A172 (cell line): ENCODE results near the gene LY9. TPM values are rescaled to one million over a fixed set of nuclear protein-coding genes. Genes with fewer than 3 reads are reported as not detected.
A peak's percentile ranks its signal among the peaks of the same experiment; 100 is the strongest.
"Not testable (repeated sequence)": the region's sequence is repeated elsewhere in the genome, so short reads cannot be mapped to it uniquely, and the experiment has no call there.

Source experiments
- DNase-seq: peaks from one replicate; pipeline ENCODE4 v3.0.0-alpha.2; 2015; ENCODE audit warnings: low spot score
- total RNA-seq: library from RNA; depleted of rRNA; stranded (reverse); fragments of >200 nt; shearing (Covaris generic); gene quantifications from 2 replicates; pipeline ENCODE4 v1.2.3, GENCODE V29; 2014

Gene LY9
- total RNA-seq, 1 experiment from 2014 or later: not detected

DNA sequence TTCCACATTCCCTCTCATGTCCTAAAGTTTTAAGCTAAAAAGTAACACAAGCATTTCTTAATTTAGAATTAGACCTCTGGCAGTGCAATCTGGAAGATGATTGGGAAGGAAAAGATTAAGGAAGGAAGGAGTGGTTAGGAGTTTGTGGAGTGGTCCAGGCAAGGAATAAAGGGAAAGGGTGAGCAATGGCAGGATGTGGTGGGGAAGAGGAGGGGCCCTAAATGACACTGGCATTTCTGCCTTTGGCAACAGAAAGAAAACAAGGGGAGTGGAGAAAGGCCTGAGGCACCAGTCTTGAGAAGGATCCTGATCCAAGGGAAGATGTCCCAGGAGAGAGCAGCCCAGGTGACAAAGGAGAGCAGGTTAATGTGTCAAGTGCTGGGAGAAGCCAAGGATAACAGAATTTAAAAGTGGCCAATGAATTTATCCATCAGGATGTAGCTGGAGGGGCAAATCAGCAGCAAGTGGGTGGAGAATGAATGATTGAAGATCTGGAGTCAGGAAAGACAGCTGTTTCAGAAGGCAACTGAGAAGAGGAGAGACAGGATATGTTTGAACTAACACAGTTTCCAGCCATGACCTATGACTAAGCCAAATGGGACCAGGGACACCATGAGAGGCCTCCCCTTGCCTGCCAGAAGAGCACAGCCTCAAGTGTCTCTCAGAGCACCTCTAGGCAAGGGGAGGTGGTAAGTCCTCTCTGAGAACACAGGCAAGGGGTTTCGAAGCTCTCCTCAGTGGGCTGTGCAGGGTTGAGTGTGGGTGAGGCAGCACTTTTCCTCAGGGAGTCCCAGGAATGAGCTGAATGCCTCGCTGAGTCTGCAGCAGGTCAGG lies 20.9 kb upstream of the LY9 start:
- DNase-seq: peak; percentile 57

- DNase-seq: no peak
Observed at GRCh38 chr1:160776178-160776577, 19.8 kb upstream of the LY9 start.

- DNase-seq: peak; percentile 57
Observed at GRCh38 chr1:160777486-160778089, 18.4 kb upstream of the LY9 start.

- no peak for DNase-seq
Observed at GRCh38 chr1:160778976-160779375, 17.0 kb upstream of the LY9 start.

DNA sequence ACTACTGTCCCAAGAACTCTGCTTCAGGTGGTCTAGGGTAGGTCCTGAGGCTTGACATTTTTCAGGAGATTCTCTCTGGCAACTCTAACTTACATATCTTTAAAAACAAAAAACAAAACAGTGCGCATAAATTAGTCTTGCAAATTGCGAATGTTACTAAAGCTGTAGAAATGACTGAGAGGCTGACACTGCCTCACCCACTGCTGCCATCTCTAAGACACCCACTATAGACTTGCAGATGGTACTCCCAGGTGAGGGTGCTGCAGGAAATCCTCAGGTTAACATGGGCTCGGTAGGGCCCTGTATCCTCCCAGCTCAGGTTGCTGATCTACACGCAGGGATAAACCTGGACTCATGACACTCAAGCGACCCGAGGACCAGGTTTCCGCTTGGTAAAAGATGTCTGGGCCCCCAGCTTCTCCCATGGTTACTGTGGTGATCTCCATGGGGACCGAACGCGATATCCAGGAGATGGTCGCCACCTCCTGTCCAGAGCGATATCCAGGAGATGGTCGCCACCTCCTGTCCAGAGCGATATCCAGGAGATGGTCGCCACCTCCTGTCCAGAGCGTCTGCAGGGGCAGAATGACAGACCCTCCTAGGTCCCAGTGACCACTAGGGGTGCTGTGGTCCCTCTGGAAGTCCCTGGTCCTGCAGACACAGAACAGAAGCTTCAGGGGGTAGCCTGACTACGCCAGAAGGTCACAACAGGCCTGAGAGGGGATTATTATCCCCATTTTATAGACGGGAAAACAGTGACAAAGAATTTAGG lies 16.2 kb upstream of the LY9 start:
- DNase-seq: peak; percentile 56

DNA sequence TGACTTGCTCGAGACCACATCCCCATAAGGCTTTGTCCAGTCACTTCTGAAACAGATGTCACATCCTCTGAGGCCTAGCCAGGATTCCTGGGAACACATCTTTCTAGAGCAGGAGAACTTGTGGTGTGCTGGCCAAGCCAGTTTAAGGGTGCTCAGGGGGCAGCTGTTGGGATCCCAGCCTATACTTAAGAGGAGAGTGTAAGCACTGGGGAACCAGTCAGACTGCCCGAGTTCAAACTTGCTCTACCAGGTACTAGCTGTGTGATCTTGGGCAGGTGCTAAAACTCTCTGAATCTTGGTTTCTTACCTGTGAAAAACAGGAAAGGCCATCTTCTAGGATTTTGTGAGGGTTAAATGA lies 15.6 kb upstream of the LY9 start:
- DNase-seq: no peak

DNA sequence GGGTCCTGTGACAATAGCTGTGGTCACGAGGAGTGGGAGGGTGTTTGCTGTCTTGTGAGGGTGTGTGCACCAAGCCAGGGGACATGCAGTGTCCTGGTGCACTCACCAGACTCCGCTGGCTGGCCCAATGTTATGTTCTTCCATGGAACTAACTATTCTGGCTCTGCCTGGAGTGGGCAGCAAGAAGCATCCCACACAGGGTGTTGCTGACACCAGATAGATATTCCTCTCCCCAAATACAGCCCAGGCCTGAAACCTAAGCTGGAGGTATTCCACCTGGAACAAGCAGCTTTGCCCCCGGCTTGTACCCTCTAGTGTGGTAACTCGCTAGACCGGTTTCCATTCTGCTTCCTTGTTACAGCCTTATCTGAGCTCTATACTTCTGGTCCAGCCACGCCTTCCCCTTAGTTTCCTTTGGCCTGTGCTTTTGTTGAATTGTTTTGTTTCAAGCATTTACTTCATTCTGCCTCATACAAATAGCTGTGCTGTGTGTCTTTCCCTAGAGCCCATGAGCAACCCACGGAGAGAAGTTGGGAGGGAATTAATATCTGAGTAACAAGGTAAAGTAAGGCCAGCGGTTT lies 14.7 kb upstream of the LY9 start:
- DNase-seq: no peak

- no peak for DNase-seq
Observed at GRCh38 chr1:160781914-160782689, 13.9 kb upstream of the LY9 start.

- DNase-seq: not testable (repeated sequence)
Observed at GRCh38 chr1:160782988-160783765, 12.8 kb upstream of the LY9 start.

DNA sequence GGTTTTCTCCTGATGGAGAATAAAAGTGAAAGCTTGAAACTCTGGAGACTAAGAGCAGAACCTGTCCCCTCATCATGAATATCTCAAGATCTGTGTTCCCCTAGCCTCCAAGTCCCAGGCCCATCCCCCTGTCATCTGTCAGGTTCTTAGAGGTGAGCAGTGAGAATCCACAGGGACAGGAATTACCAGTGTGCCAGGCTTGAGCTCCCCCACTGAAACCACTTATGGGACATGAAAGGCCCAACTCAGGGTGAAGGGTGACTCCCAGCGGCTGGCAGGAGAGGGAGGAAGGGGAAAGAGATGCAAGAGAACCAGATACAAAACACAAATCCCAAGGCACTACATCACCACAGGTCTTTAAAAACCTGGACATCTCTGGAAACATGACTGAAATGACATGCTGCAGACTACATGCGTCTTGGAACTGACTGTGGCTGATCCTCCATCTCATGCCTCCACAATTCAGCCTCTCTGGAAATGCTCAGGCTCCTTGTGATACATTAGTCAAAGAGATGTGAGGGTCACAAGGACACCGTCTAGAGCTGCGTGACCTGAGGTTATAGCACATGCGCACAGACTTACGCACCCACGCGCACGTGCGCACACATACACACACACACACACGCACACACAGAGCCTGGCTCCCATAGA lies 6.8 kb upstream of the LY9 start:
- no peak for DNase-seq

- no peak for DNase-seq
Observed at GRCh38 chr1:160789702-160790611, 6.0 kb upstream of the LY9 start.

- DNase-seq: no peak
Observed at GRCh38 chr1:160794376-160794775, 1.6 kb upstream of the LY9 start.

DNA sequence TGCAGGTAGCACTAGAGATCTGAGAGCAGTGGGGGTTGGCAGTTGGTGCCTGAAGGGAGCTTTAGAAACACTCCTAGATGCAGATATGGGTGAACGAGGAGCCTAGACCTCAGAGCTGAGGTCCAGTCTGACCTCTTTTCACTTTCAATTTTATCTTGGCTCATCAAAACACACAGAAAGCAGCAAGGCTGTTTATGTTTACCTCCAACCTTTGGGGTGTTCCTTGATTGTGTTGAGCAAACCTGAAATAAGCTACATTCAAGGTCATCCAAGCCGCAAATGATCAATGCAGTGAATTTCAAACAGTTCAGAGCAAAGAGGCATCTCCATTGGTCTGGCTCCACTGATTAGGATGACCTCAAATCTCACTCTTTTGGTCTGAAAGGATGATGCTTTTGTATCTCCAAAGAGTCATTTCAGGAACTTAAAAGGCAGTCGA lies 1.3 kb downstream of the LY9 start:
- no peak for DNase-seq

DNA sequence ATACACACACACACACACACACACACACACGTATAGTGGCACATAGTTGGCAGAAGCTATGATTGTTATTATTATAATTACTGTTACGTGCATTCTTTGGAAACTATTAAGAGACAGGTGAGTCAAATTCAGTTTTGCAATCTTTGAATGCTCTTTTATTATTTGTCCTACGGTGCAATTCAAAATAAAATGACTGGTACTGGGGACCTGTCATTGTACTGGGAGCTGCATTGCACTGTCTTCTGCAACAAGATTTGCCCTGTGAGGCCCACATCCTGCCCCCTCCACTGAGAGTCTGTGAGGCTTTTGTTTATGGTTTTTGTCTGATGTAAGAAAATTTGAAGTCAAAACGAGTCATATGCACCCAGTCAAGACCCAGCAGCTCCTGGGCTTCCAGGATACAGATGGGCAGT lies 1.9 kb downstream of the LY9 start:
- DNase-seq: no peak

DNA sequence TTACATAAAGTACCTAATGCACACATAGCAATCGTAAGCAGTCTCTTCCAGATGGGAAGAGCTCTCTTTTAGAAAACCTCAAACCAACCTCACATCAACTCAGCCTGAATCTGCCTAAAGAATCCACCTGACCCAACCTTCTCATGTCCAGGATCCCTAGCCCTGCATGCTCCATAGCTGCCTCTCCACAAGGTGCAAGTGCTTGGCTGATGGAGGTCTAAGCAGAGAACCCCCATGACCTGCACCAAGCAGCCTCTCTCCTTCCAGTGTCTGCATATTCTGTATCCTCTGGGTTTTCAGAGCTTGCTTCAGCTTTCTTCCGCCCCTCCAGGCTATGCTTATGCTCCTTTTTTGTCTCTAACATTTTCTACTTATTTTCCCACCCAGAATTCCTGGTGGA lies 2.5 kb downstream of the LY9 start:
- DNase-seq: no peak

DNA sequence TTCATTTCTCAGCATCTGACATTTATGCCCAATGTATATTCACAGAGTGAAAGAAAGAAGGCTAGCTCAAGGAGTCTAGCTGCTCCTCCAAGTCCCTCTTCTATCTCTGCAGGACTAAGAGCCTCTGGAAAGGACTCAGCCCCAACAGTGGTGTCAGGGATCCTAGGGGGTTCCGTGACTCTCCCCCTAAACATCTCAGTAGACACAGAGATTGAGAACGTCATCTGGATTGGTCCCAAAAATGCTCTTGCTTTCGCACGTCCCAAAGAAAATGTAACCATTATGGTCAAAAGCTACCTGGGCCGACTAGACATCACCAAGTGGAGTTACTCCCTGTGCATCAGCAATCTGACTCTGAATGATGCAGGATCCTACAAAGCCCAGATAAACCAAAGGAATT lies 3.7 kb downstream of the LY9 start:
- no peak for DNase-seq

DNA sequence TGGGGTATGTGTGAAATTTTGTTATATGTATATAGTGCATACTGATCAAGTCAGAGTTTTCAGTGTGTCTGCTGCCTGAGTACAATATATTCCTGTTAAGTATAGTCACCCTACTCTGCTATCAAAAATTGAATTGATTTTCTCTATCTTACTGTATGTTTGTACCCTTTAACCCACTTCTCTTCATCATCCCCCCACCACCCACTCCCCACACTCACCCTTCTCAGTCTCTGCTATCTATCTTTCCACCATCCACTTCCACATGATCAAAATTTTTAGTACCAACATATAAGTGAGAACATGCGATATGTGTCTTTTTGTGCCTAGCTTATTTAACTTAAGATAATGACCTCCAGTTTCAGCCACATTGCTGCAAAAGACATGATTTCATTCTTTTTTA lies 4.2 kb downstream of the LY9 start:
- no peak for DNase-seq

DNA sequence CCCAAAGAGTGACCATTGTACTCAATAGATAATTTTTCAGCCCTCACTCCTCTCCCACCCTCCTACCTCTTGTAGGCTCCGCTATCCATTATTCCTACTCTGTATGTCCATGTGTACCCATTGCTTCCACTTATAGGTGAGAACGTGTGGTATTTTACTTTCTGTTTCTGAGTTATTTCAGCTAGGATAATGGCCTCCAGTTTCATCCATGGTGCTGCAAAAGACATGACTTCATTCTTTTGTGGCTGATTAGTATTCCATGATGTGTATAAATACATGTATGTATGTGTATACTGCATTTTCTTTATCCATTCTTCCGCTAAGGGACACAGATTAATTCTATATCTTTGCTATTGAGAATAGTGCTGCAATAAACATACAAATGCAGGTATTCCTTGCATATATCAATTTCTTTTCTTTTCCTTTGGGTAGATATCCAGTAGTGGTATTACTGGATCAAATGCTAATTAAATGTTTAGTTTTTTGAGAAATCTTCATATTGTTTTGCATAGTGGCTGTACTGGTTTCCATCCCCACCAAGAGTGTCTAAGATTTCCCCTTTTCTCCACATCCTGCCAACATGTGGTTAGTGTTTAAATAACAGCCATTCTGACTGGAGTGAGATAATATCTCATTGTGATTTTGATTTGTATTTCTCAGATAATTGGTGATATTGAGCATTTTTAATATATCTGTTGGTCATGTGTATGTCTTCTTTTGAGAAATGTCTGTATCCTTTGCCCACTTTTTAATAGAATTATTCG lies 4.9 kb downstream of the LY9 start:
- no peak for DNase-seq
